ENCODE data around the gene TBC1D22A. TPM values are rescaled to one million over a fixed set of nuclear protein-coding genes. Genes with fewer than 3 reads are reported as not detected.

Gene TBC1D22A
- total RNA-seq, 3 donors from 2014 or later, result 35.6 to 51.9 (median 41.8) TPM

- Histone ChIP-seq H3K9me3 (peaks cover 16% of the 10 kb centered on the region), H3K4me3 (no peak overlapping the region), H3K4me1 (ENCODE audit: low read depth) (peaks cover 3% of the 10 kb centered on the region), H3K36me3 (ENCODE audit: low read depth) (no peaks in the 10 kb centered on the region)
- TF ChIP-seq, protein P1, sequence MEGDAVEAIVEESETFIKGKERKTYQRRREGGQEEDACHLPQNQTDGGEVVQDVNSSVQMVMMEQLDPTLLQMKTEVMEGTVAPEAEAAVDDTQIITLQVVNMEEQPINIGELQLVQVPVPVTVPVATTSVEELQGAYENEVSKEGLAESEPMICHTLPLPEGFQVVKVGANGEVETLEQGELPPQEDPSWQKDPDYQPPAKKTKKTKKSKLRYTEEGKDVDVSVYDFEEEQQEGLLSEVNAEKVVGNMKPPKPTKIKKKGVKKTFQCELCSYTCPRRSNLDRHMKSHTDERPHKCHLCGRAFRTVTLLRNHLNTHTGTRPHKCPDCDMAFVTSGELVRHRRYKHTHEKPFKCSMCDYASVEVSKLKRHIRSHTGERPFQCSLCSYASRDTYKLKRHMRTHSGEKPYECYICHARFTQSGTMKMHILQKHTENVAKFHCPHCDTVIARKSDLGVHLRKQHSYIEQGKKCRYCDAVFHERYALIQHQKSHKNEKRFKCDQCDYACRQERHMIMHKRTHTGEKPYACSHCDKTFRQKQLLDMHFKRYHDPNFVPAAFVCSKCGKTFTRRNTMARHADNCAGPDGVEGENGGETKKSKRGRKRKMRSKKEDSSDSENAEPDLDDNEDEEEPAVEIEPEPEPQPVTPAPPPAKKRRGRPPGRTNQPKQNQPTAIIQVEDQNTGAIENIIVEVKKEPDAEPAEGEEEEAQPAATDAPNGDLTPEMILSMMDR (IDR thresholded peaks at IDR 0.05), result no peak
- intact Hi-C loops (cut with DNase I, micrococcal nuclease), result no loop called here
- no peak for ATAC-seq
- no peak for DNase-seq
Observed at GRCh38 chr22:47091246-47091651, 328.8 kb downstream of the TBC1D22A start.

- TF ChIP-seq, protein P1 (IDR thresholded peaks at IDR 0.05), result no peak
- Histone ChIP-seq H3K4me3 (no peak overlapping the region), H3K9me3 (peaks cover 16% of the 10 kb centered on the region), H3K4me1 (ENCODE audit: low read depth) (peaks cover 3% of the 10 kb centered on the region), H3K36me3 (ENCODE audit: low read depth) (no peaks in the 10 kb centered on the region)
- no peak for ATAC-seq
- DNase-seq, result no peak
- intact Hi-C loops (cut with DNase I, micrococcal nuclease), result no loop called here
Observed at GRCh38 chr22:47091921-47092700, 329.7 kb downstream of the TBC1D22A start.

- ATAC-seq (no peak), DNase-seq (no peak)
- peaks cover 3% of the 10 kb centered on the region for H3K4me1 ChIP-seq (ENCODE audit: low read depth)
- no peaks in the 10 kb centered on the region for H3K36me3 ChIP-seq (ENCODE audit: low read depth)
- intact Hi-C loops (cut with DNase I, micrococcal nuclease), result no loop called here
- peaks cover 16% of the 10 kb centered on the region for H3K9me3 ChIP-seq
- TF ChIP-seq, protein P1 (IDR thresholded peaks at IDR 0.05), result no peak
- no peak overlapping the region for H3K4me3 ChIP-seq
Observed at GRCh38 chr22:47092896-47093311, 330.5 kb downstream of the TBC1D22A start.

GRCh38 chr22:47093720-47094119, 331.3 kb downstream of the TBC1D22A start:
- DNase-seq, result no peak
- TF ChIP-seq, protein P1 (IDR thresholded peaks at IDR 0.05), result no peak
- no peaks in the 10 kb centered on the region for H3K36me3 ChIP-seq (ENCODE audit: low read depth)
- ATAC-seq, result no peak
- peaks cover 3% of the 10 kb centered on the region for H3K4me1 ChIP-seq (ENCODE audit: low read depth)
- intact Hi-C loops (cut with DNase I, micrococcal nuclease), result no loop called here
- H3K9me3 ChIP-seq, result peaks cover 16% of the 10 kb centered on the region
- no peak overlapping the region for H3K4me3 ChIP-seq

DNA sequence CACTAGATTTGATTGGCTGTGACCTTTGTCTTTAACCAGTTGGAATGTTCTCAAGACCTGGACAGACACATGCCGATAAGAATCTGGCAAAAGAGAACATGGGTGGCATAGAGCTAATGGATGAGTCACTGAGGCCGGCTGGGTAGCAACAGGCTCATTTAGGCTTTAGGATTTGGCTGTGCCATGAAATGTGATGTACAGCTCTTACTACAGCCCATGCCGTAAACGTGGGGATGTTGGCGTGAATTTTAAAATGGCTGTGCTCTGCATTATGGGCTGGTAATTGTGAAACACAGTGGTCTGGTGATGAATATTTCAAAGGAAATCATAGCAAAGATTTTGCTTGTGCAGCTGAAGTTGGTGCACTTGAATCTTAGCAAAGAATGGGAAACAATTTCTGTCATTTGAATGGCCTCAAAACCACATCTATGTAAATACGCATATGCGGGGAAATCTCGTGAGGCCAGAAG, 332.4 kb downstream of the TBC1D22A start:
- intact Hi-C loops (cut with DNase I, micrococcal nuclease), result no loop called here
- ATAC-seq, result no peak

More for the DNA sequence above, 332.4 kb downstream of the TBC1D22A start:
- Histone ChIP-seq H3K36me3 (ENCODE audit: low read depth) (no peaks in the 10 kb centered on the region), H3K4me3 (no peak overlapping the region), H3K4me1 (ENCODE audit: low read depth) (peaks cover 3% of the 10 kb centered on the region), H3K9me3 (peaks cover 16% of the 10 kb centered on the region)
- no peak for DNase-seq
- TF ChIP-seq, protein P1 (IDR thresholded peaks at IDR 0.05), result no peak
